ENCODE data around the gene SLC13A3.

The SLC13A3 gene, protein sequence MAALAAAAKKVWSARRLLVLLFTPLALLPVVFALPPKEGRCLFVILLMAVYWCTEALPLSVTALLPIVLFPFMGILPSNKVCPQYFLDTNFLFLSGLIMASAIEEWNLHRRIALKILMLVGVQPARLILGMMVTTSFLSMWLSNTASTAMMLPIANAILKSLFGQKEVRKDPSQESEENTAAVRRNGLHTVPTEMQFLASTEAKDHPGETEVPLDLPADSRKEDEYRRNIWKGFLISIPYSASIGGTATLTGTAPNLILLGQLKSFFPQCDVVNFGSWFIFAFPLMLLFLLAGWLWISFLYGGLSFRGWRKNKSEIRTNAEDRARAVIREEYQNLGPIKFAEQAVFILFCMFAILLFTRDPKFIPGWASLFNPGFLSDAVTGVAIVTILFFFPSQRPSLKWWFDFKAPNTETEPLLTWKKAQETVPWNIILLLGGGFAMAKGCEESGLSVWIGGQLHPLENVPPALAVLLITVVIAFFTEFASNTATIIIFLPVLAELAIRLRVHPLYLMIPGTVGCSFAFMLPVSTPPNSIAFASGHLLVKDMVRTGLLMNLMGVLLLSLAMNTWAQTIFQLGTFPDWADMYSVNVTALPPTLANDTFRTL

GRCh38 chr20:46651091-46651962, at the start of gene SLC13A3:
Gene SLC13A3, minus strand, starts transcription at chr20:46651459. Its CDS starts 38 bp downstream, at chr20:46651421.
- DNase-seq, result no peak

- DNase-seq, result no peak
Measured at GRCh38 chr20:46701057-46701456, 49.8 kb upstream of the SLC13A3 start.

GRCh38 chr20:46700481-46700880, 49.2 kb upstream of the SLC13A3 start:
- DNase-seq, result no peak

- DNase-seq, result no peak
Measured at GRCh38 chr20:46699651-46700359, 48.5 kb upstream of the SLC13A3 start.

DNA sequence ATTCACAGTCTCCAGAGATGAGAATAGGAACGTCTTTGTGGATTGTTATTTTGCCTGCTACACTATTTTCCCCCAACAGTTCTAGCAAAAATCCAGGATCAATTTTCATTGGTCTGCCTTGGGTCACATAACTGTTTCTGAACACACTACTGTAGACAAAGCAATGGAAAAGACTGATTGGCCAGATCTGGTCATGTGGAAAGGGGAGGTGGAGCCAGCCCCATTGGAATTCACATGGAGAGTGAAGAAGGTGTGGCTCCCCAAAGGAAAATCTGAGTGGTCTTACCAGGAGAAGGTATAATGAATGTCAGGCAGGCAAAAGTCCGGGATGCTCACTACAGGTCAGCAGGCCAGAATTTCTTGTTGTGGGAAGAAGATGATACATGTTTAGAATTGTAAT, 47.5 kb upstream of the SLC13A3 start:
- DNase-seq, result no peak

GRCh38 chr20:46696791-46697279, 45.6 kb upstream of the SLC13A3 start:
- no peak for DNase-seq

GRCh38 chr20:46695892-46696291, 44.6 kb upstream of the SLC13A3 start:
- no peak for DNase-seq

DNA sequence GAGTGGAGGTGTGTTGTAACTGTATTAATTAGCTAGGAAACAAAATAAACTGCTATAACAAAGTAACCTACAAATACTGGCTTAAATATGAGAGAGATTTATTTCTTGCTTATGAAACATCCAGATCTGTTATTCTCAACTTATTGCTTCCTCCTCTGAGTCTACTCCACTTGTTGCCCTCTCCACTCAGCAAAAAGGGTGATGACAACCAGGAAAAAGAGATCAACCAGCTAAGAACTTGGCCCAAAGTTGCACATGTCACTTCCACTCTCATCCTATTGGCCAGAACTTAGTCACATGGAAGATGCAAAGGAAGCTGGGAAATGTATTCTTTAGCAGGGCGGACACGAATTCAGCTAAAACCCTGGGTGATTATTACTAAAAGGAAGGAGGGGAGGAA, 43.2 kb upstream of the SLC13A3 start:
- no peak for DNase-seq

- no peak for DNase-seq
Measured at GRCh38 chr20:46691196-46691595, 39.9 kb upstream of the SLC13A3 start.

- no peak for DNase-seq
Measured at GRCh38 chr20:46690219-46691106, 39.2 kb upstream of the SLC13A3 start.

DNA sequence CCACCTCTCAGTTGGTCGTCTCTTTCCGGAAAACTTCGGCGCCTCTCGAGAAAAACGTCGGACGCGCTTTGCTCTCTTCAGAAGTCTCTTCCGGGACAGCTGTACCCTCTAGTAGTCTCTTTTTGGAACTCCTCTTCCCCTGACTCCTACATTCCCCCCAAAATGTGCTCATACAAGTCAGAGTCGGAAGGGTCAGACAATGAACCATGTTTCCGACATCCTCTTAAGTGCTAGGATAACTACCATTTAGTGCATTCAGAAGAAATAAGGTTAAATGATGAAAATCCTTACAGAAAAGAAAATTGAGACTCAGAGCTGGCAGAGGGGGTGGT, 38.5 kb upstream of the SLC13A3 start:
- DNase-seq, result no peak

- peak; percentile 99 for DNase-seq
Measured at GRCh38 chr20:46689082-46689753, 38.0 kb upstream of the SLC13A3 start, which contains the start of gene TP53RK. Gene TP53RK, minus strand, starts transcription at chr20:46689444. Its CDS starts 30 bp downstream, at chr20:46689414.

DNA sequence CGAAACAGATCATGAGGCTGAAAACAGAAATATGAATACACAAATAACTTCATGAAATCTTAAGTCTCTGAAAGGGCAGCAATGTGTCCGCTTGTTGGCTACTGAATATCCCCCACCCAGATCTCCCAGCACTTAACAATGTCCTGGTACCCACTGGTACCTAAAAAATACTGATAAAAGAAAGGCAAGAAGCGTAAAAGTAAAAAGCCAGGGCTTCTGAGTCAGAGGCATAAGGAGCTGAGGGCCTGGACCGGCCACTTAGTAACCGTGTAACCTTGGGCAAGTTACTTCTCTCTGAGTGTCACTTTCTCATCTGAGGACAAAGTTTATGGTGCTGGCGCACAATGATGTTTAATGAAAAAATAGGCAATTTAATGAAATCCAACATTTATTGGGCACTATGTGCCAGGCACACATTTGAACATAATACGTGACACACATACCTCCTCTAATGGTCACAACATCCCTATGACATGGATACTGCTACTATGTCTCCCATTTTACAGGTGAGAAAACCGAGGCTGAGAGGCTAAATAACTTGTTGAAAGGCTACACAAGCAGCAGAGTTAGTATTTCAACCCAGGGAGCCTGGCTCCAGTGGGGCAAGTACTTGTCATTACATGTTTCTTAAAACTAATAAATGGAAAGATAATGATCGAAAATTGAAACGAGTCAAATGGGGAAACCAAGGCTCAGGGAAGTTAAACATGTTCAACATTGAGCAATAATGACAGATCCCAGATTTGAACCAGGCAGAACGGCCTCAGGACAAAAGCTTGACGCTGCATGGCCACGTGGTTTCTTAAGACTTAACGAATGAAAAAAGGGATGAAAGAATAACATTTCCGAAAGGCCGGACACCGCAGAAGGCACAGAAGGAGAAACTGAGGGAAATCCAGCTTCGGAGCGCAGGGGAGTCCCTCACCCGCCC, 37.2 kb upstream of the SLC13A3 start:
- DNase-seq, result no peak

DNA sequence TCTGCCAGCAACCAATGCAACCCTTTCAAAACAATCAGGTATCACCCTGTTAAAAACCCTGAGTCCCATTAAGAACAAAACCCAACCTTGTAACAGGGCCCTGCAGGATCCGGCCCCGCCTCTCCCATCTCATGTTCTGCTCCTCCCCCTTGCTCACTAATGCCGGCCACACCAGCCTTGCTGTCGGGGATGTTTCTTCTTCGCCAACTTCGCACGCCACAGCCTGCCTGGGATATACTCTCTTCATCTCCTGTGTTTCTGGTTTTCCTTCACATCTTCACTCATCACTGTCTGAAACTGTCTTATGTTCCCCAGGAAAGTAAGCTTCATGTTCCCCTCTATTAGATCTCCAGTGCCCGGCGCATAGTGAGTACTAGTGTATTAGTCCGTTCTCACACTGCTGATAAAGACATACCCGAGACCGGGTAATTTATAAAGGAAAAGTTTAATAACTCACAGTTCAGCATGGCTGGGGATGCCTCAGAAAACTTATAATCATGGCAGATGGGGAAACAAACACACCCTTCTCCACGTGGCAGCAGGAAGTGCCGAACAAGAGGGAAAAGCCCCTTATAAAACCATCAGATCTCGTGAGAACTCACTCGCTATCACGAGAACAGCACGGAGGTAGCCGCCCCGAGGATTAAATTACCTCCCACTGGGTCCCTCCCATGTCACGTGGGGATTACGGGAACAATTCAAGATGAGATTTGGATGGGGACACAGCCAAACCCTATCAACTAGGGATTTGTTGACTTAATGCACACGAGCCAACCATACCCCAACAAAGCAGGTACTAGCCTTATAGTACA, 32.9 kb upstream of the SLC13A3 start:
- DNase-seq, result peak; percentile 69

- DNase-seq, result no peak
Measured at GRCh38 chr20:46683668-46683938, 32.3 kb upstream of the SLC13A3 start.

- DNase-seq, result no peak
Measured at GRCh38 chr20:46683011-46683667, 31.9 kb upstream of the SLC13A3 start.

- DNase-seq, result no peak
Measured at GRCh38 chr20:46682063-46682821, 31.0 kb upstream of the SLC13A3 start.

Data from left hindlimb (tissue), 1 donor.